Astrocyte (in vitro differentiated cells and primary cell): Measurements from ENCODE around the gene NDUFAF8.

Experiments used
- EZH2 ChIP-seq: IDR thresholded peaks from 2 replicates; pipeline ENCODE4 v1.6.1; 2012; ENCODE audit warnings: mild to moderate bottlenecking, low read length, inconsistent platforms; ENCODE audit not compliant: insufficient read depth
- TF ChIP-seq, protein P1 (sequence below): IDR thresholded peaks from 2 replicates; pipeline ENCODE4 v1.5.1; 2011; ENCODE audit warnings: low read depth, mild to moderate bottlenecking, inconsistent platforms, low read length, moderate library complexity; ENCODE audit not compliant: insufficient read depth

DNA sequence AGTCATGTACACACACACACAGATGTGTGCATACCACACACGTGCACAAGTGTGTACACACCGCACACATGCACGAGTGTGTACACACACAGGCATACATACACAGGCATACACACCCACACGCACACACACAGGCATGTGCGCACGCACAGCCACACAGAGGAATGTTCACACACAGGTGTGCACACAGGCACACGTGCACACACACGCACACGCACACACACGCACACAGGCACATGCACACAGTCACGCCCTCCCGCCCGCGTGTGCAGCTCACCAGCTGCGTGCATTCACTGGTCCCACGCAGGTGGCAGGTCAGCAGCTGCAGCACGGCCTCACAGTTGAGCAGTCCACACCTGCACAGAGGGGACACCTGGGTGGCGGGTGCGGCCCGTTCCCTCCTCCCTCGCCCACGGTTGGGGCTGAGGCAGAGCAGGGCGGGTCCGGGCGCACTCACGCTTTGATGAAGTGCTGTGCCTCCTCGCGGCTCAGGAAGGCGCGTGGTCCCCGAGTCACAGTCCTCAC lies 7.9 kb upstream of the NDUFAF8 start:
- TF ChIP-seq, protein P1, sequence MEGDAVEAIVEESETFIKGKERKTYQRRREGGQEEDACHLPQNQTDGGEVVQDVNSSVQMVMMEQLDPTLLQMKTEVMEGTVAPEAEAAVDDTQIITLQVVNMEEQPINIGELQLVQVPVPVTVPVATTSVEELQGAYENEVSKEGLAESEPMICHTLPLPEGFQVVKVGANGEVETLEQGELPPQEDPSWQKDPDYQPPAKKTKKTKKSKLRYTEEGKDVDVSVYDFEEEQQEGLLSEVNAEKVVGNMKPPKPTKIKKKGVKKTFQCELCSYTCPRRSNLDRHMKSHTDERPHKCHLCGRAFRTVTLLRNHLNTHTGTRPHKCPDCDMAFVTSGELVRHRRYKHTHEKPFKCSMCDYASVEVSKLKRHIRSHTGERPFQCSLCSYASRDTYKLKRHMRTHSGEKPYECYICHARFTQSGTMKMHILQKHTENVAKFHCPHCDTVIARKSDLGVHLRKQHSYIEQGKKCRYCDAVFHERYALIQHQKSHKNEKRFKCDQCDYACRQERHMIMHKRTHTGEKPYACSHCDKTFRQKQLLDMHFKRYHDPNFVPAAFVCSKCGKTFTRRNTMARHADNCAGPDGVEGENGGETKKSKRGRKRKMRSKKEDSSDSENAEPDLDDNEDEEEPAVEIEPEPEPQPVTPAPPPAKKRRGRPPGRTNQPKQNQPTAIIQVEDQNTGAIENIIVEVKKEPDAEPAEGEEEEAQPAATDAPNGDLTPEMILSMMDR: no peak
- TF ChIP-seq EZH2: no peak
